Brain microvascular endothelial cell (primary cell): ENCODE measurements around the gene NME9.

Experiments
- DNase-seq: peaks from one replicate; pipeline ENCODE4 v3.0.0-alpha.2; 2020
- H3K27ac ChIP-seq: fragments of 250-450 bp; sonication (Bioruptor Pico); 2 replicates; pipeline ENCODE4 v1.5.1; 2020; ENCODE audit warnings: mild to moderate bottlenecking, moderate library complexity
- H3K27me3 ChIP-seq: fragments of 250-450 bp; sonication (Bioruptor Pico); replicated peaks from 2 replicates; pipeline ENCODE4 v1.5.1; 2020; ENCODE audit warnings: mild to moderate bottlenecking
- H3K36me3 ChIP-seq: fragments of 250-450 bp; sonication (Bioruptor Pico); replicated peaks from 2 replicates; pipeline ENCODE4 v1.5.1; 2020; ENCODE audit warnings: mild to moderate bottlenecking
- H3K4me3 ChIP-seq: 2 replicates; pipeline ENCODE4 v1.5.1; 2011; ENCODE audit warnings: low read depth, mild to moderate bottlenecking, control low read depth, low read length, moderate library complexity
- CTCF ChIP-seq: IDR thresholded peaks from 2 replicates; pipeline ENCODE4 v1.5.1; 2011; ENCODE audit warnings: low read depth, mild to moderate bottlenecking, moderate library complexity, low read length, control low read depth, inconsistent platforms; ENCODE audit errors: missing control alignments
- in situ Hi-C: cut with HindIII; loops from 2 replicates; pipeline ENCODE4 v1.10.0; 2017; ENCODE audit warnings: low sequenced_read_pairs, low pct_ligation_motif_present

Gene NME9

GRCh38 chr3:138282836-138283235 lies 46.8 kb downstream of the NME9 start:
- in situ Hi-C loops, result no loop called here
- H3K27ac ChIP-seq, result no peak overlapping the region

GRCh38 chr3:138281561-138281960 lies 48.1 kb downstream of the NME9 start:
- in situ Hi-C loops, result no loop called here
- no peak overlapping the region for H3K27ac ChIP-seq
- H3K36me3 ChIP-seq, result peaks cover 24% of the 10 kb centered on the region
- no peak for TF ChIP-seq CTCF
- H3K27me3 ChIP-seq, result no peaks in the 10 kb centered on the region
- DNase-seq, result no peak
- no peak overlapping the region for H3K4me3 ChIP-seq

More at GRCh38 chr3:138282836-138283235, 46.8 kb downstream of the NME9 start:
- Histone ChIP-seq H3K27me3 (no peaks in the 10 kb centered on the region), H3K4me3 (no peak overlapping the region), H3K36me3 (peaks cover 22% of the 10 kb centered on the region)
- TF ChIP-seq CTCF, result no peak
- no peak for DNase-seq

DNA sequence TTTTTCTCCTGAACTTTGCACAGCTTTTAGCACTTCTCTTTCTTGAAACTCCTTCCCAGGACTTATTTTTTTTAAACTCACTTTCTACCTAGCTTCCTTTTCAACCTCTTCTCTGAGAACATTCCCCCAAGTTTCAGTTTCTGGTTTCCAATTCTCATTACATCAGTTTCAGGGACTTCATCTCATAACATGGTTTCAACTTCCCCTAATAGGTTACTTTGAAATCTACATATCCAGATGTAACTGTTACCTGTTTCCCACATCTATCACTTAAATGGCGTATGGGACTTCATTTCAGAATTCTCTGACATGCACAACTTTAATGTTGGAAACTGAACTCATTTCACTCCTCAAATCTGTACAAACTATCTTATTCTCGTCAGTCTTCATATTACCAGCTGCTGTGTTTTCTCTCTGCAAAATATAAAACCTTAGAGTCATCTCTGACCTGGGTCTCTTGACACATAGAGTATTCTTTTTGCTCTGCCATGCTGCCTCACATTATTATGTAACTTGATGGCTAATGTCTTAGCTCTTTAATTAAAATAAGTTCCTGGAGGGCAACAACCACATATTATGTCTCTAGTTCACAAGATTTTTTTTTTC lies 58.4 kb downstream of the NME9 start:
- Histone ChIP-seq H3K27ac (no peak overlapping the region), H3K4me3 (no peak overlapping the region), H3K36me3 (peaks cover 25% of the 10 kb centered on the region), H3K27me3 (no peaks in the 10 kb centered on the region)
- no peak for TF ChIP-seq CTCF
- DNase-seq, result no peak
- in situ Hi-C loops, result no loop called here

GRCh38 chr3:138270245-138270644 lies 59.4 kb downstream of the NME9 start:
- TF ChIP-seq CTCF, result no peak
- H3K36me3 ChIP-seq, result peaks cover 32% of the 10 kb centered on the region
- no peaks in the 10 kb centered on the region for H3K27me3 ChIP-seq
- H3K4me3 ChIP-seq, result no peak overlapping the region
- H3K27ac ChIP-seq, result no peak overlapping the region
- in situ Hi-C loops, result no loop called here
- DNase-seq, result no peak

DNA sequence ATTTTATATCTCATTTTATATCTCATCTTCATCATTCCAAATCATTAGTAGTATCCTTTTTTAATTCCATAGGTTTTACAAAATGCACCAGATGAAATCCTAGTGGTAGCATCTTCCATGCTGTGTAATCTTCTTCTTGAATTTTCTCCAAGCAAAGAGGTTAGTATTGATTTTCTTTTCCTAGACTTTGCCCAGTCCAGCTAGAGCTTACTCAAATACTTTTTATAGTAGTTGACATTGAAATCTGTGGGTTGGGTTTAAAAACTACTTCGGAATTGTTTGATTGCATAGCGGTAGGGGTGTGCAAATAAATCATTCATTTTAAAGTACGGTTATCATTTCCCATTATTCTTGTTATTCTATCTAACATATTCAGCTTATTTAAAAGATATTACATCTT lies 62.6 kb downstream of the NME9 start:
- no peak for TF ChIP-seq CTCF
- Histone ChIP-seq H3K27me3 (no peaks in the 10 kb centered on the region), H3K27ac (no peak overlapping the region), H3K4me3 (no peak overlapping the region), H3K36me3 (peaks cover 14% of the 10 kb centered on the region)
- no peak for DNase-seq
- in situ Hi-C loops, result no loop called here

DNA sequence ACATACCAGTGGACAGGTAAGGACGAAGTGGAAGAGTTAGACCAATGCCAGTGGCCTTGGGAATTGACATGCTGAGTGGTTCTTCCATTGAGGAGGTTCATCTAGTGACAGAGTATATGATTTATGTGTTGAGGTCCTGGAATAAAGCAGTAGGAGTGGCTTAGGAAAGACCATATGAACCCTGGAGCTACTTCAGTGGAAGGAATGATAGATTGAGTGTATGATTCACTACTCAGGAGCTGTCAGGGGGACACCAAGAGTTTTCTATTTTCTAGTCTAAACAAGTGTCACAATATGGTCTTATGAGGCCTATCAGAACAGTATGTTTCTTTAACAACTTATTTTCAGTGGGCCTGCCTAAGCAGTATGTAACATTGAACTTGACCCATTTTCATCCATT lies 63.9 kb downstream of the NME9 start:
- H3K27ac ChIP-seq, result no peak overlapping the region
- H3K4me3 ChIP-seq, result no peak overlapping the region
- in situ Hi-C loops, result no loop called here
- TF ChIP-seq CTCF, result no peak
- no peaks in the 10 kb centered on the region for H3K27me3 ChIP-seq
- DNase-seq, result no peak
- peaks cover 7% of the 10 kb centered on the region for H3K36me3 ChIP-seq
